Activated CD4-positive, alpha-beta T cell treated with anti-CD3 and anti-CD28 coated beads, Interleukin-2, Interleukin-6, amounts not matched to agents 100 ng/mL and 50 ng/mL, durations not matched to agents 16 hours and 8 hours (primary cell): ENCODE measurements around the gene LAIR1.
"Not testable (repeated sequence)": the region's sequence is repeated elsewhere in the genome, so short reads cannot be mapped to it uniquely, and the experiment has no call there.

Experiments
- DNase-seq: peaks from one replicate; pipeline ENCODE4 v3.0.0-alpha.2; 2020

The LAIR1 gene

DNA sequence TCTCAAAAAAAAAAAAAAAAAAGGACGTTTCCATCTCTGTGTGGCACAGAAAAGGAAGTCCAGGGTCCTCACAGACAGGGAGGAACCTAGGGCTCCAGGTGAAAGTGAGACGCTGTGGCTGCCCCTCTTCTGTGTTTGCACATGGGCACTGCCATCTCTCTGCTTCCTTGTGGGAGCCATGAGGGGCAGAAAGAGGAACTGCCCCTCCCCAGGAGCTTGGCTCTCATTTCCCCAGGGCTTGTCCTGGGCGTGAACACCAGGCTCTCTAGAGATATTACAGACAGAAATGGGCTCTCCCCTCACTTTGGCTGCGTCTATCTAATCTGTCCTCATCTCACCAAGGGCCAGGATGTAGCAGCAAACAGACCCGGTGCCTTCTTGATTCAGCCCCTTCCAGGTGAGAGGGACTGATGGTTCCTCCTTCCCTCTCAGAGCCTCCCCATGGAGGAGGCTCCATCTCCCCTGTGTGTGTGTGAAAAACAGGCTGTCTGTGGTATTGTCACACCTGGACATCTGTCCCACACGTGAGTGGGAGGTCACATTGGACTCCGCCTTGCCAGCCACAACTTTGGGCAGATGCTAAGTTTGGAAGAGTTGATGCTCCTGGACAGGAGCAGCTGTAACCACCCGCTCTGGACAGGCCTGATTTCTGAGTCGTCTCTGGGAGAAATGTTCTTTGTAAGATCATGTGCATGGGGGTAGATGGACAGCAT, 24.9 kb downstream of the LAIR1 start:
- no peak for DNase-seq

DNA sequence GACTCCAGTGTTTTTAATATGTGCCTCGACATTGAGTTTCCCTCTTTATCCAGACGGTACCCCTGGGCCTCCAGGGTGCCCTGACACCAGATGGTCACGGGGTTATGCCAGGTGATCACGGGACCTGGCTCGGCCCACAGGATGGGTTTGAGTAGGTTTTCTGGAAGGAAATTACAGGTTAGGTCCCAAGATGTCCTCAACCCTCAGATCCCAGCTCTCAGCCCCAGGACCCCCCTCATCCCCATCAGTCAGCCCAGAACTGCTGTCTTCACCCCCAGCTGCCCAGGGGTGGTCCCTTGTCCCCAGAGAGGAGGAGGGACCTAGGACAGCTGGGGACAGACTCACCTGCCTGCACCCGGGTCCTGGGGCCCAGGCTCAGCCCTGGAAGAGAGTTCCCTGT, 26.2 kb downstream of the LAIR1 start:
- no peak for DNase-seq

DNA sequence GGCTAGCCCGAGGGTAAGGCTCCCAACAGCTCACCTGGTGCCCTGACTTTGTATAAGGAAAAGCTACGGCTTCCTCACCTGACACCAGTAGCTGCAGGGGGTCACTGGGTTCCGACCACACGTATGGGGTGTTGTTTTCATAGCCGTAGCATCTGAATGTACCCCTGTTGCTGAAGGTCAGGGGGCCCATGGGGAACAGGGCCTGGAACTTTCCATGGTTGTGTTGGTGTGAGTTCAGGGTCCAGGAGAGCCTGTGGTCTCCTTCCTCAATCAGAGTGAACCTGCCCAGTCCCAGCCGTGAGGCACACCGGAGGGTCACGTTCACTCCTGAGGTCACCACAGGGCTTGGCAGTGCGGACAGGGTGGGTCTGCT, 26.9 kb downstream of the LAIR1 start:
- DNase-seq, result no peak

DNA sequence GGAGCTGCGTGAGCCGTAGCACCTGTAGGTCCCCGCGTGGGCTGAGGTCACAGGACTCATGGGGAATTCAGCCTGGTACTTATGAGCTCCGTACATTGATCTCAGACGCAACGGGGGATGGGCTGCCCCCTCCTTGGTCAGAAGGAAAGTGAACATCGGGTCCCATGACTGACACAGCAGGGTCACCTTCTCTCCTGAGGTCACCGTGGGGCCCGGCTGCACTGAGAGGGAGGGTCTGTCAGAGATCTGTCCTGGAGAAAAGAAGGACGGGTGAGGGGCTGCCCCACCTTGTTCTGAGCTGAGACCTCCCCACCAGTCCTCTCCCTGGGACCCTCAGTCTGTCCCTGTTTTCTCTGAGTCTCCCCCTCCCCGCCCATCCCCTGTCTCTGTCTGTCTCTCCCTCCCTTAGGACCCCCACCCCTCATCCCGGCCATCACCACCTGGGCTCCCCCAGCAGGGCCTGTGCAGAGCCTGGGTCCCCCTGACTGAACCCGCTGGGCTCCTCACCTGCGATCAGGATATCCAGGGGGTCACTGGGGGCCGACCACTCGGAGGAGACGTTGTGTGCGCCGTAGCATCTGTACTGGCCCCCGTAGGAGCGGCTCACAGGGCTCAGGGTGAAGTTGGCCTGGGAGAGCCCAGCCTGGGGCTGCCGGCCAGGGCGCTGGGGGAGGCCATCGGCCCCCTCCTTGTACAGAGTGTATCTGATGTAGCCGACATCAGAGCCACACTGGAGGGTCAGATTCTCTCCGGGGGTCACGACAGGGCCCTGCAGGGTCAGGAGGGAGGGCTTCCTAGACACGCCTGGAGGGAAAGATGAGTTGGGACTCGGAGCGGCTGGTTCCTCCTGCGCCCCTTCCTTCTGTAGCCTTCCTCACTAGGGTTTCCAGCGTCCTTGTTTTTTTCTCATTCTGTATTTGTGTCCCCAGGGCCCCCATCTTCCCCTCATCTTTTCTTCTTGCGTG, 27.6 kb downstream of the LAIR1 start:
- no peak for DNase-seq

DNA sequence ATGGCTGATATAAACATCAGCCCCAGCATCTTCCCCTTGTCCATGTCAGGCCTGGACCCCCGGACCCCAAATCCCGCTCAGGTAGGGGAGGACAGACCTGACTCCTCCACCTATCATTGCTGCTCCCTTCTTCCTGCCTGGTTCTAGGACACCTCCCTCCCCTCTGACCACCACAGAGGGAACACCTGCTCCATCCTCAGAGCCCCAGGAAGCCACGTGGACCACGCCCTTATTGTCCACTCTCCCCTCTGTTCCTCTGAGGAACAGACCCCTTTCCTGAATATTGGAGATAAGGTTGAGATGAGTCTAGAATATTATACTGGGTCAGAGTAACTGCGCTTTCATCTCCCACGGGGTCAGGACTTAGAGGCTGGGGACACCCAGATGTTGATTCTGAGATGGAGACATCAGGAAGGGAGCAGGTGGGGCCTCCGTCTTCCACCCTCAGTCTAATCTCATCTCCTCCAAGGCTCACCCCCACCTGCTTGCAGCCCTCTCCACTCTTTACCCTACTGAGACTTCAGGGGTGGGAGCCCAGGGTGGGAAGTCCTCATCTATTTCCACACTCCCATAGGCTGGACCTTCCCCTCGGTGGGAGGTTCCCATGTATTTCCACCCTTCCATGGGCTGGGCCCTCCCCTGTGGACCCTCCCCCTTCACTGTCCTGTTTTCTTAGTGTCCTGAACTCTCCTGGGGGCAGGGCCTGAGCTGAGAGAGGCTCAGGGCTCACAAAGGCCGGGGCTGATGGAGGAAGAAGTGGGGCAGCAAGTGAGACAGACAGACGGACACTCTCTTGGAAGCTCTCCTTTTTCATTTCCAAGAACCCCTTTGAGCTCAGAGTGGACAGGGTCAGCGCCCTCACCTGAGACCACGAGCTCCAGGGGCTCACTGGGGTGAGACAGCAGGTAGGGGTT, 28.5 kb downstream of the LAIR1 start:
- DNase-seq, result no peak

DNA sequence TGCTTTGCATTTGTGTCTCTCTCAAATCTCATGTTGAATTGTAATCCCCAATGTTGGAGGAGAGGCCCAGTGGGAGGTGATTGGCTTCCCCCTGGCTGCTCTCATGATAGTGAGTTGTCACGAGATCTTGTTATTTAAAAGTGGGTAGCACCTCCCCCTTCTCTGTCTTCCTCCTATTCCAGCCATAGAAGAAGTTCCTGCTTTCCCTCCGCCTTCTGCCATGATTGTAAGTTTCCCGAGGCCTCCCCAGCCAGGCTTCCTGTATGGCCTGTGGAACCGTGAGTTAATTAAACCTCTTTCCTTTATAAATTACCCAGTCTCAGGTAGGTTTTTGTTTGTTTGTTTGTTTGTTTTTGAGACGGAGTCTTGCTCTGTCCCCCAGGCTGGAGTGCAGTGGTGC, 29.6 kb downstream of the LAIR1 start:
- DNase-seq, result no peak

DNA sequence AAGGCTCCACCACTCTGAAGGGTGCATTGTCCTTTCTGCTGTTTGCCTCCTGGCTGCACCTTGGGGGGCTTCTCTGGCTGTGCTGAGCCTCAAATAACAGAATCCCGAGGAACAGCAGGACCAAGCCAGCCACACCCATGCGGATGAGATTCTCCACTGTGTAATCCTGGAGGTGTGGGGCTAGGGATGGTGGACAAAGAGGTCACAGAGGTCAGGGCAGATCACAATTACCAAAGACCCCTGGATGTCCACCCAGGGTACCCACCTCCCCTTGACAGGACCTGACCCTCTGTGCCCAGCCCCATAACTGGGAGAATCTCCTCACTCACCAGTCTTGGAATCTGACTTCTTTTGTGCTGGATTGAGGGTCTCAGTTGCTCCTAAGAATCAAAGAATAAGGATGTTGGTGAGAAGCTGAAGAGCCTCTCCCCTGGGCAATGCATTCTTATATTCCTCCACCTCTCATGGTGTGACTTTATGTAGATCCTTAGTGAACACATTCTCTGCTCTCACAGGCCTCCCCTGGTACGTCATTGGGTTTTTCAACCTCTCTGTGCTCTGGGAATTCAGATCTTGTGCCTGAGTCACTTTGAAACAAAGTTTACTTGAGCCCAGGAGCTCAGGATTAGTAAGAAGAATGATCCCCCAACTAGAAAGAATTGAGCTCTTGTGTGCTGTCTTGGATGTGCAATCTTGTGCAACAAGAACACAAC, 31.0 kb downstream of the LAIR1 start:
- no peak for DNase-seq

DNA sequence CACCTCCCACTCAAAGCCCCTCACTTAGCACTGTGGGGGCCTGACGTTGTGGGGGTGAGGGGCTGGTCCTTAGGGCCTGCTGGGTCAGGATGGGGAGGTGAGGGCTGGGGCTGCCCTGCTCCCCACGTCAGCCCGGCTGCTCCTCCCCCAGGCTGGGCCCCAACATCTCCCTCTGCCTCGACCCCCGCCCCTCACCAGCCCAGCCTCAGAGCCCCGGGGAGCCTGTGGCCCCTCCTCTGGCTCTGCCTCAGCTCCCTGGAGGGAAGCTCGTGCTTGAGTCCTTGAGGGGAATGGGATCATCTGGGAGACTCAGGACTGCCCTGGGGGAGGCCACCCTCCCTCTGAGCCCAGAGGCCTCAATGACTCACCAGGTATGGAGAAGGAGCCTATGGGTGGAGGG, 32.6 kb downstream of the LAIR1 start:
- DNase-seq, result no peak

DNA sequence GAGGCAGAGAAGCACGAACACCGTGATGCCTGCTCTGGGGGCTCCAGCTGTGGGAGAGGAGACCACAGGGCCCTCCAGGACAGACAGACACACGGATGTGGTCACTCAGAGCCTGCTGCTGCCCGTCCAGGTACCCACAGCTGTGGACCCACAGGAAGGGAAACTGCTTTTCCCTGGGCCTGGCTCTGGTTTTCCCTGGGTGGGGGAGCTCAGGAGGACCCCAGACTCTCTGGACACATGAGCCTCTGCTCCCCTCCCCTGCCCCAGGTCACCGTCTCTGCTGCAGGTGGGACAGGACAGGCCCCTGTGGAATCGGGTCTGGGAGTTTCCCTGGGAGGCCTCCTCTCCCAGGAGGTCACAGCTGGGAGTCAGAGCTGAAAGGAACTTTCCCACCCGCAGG, 33.1 kb downstream of the LAIR1 start:
- DNase-seq, result no peak

DNA sequence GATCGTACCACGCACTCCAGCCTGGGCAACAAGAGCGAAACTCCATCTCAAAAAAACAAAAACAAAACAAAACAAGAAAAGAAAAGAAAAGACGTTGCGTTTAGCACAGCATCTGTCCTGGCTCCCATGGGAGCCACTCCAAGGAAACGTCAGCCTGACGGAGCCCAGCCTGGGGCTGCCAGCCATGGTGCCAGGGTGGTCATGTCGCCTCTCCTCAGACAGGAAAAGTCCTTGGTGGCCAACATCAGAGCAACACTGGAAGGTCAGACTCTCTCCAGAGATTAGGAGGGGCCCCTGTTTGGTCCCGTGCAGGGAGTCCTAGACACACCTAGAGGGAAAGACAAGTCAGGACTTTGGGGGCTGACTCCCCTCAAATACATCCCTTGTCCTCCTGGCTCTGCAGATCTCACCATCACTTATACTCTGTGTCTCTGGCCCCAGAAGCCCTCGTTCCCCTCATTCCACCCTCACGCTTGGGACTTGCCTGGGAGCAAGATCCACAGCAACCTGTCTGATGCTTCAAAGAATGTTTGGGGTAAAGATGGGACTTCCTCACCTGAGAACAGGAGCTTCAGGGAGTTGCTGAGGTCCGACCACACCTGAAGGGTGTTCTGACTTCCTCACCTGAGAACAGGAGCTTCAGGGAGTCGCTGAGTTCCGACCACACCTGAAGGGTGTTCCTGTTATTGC, 35.1 kb downstream of the LAIR1 start:
- no peak for DNase-seq

DNA sequence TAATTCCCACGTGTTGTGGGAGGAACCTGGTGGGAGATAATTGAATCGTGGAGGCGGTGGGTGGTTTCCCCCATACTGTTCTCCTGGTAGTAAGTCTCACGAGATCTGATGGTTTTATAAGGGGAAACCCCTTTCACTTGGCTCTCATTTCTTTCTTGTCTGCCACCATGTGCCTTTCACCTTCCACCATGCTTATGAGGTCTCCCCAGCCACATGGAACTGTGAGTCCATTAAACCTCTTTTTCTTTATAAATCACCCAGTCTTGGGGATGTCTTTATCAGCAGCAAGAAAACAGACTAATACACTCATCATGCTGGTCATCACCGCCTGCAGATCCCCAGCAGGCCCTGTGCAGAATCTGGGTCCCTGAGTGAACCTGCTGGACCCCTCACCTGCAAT, 36.0 kb downstream of the LAIR1 start:
- DNase-seq, result not testable (repeated sequence)

DNA sequence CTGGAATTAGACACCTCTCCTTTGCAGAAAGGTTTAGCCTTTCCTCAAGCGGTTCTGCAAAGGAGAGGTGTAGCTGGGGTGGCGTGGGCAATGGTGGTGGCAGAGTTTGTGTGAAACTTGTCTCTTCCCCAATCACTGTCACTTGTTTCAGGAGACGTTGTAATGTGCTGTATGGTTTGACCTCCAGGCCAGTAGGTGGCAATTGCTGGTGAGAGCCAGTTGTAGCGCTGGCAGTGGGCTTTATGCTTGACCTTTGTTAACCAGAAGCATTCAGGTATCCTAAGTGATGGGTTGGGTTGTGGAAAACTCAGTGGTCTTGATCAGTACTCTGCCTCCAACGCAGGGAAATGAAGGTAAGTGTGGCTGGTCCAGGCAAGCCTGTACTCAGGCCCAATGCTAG, 39.1 kb downstream of the LAIR1 start:
- no peak for DNase-seq

DNA sequence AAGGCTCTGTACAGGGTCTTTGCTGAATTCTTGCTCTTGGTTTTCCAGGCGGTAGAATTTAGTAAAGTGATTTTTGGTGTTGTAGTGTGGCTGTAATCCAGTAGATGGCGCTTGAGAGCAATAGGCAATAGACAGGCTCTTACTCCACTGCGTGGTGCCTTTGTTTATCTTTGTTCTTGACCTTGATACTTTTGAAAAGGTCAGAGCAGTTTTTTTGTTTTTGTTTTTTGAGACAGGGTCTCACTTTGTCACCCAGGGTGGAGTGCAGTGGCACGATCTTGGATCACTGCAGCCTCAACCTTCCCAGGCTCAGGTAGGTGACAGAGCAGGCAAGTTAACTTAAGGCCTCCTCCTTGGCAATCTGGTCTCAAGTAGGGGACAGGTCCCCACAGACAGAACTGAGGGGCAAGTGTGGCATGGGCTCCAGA, 39.5 kb downstream of the LAIR1 start:
- DNase-seq, result peak; percentile 65

DNA sequence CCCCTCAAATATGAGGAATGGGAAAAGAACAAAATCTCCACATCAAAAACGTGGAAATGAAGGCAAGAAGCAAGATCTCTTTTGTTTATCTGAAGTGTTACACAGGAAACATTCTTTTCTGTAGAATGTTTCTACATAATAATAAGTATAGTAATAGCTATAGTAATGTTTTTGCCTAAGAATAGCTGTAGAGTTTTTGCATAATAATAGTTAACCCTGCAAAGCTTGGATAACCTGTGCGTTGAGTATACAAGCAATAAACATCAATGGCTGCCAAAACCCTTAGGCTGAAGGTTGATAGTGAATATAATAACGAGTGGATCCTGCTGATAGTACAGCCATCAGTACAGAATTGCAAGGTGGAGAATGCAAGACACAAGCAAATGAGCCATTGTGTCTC, 40.7 kb downstream of the LAIR1 start:
- DNase-seq, result no peak

DNA sequence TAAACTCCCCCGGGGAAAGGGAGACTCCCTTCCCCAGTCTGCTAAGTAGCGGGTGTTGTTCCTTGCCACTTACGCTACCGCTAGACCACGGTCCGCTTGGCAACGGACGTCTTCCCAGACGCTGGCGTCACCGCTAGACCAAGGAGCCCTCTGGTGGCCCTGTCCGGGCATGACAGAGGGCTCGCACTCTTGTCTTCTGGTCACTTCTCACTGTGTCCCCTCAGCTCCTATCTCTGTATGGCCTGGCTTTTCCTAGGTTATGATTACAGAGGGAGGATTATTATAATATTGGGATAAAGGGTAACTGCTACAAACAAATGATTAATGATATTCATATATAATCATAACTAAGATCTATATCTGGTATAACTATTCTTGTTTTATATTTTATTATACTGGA, 41.8 kb downstream of the LAIR1 start:
- not testable (repeated sequence) for DNase-seq

DNA sequence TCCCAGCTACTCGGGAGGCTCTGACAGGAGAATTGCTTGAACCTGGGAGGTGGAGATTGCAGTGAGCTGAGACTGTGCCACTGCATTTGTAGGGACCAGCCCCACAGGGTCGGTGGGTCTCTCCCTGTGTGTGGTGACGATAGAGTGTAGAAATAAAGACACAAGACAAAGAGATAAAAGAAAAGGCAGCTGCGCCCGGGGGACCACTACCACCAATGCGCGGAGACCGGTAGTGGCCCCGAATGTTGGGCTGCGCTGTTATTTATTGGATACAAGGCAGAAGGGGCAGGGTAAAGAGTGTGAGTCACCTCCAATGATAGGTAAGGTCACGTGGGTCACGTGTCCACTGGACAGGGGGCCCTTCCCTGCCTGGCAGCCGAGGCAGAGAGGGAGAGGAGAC, 42.4 kb downstream of the LAIR1 start:
- not testable (repeated sequence) for DNase-seq

DNA sequence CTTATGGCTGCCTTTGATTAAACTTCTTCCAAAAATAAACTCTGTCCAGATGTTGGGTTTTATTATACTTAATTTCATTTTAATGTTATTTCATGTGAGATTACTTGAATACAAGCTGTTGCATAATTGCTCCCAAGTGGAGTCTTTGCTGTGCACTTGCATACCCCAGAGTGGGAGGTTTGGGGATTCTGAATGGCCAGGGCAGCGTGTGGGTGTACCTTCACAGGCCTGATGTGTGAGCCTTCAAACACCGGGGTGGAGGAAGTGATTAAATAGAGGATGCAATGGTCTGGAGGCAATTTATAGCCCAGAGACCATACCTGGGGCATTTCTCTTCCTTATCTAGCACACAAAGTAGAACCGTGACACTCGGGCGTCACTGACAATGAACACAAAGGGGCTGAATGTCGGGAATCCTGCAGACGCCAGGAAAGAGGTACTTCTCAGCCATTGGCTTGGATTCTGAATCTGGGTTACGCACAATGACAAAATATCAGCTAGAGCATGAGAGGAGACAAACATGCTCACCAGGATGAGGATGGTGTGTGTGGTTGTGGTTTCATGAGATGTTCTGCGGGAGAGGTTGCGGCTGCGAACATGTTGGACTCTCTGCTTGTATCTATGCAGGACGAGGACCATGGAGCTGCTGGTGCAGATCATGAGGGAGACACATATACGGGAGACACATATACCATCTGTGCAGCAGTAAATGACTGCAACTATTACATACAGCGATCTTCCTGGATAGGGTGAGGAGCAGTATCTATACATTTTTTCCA, 44.6 kb downstream of the LAIR1 start:
- no peak for DNase-seq

DNA sequence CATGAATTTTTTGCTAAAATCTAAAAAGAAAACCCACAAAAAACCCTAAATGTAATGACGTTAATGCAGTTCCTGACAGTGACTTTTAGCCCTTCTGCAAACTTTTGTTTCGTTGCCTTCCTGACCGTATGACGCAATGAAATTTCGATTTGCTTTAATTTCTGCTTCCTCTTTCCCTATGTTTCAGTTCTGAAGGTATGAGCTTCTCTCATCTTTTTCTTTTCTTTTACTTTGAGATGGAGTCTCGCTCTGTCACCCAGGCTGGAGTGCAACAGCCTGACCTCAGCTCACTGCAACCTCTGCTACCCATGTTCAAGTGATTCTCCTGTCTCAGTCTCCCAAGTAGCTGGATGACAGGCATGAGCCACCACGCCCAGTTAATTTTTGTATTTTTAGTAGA, 45.7 kb downstream of the LAIR1 start:
- DNase-seq, result no peak

DNA sequence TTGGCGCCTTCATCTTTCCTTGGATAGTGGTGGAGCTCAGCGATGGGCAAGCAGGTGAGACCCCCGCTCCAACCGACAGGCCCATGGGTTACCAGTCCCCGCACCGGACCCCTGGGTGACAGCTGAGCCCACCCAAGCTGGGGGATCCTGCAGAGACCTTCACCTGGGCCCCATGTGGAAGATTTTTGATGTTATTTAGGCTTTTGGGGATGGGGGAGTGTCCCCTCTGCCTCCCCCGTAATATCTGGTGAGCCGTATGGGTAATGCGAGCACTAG, 46.8 kb downstream of the LAIR1 start:
- no peak for DNase-seq

DNA sequence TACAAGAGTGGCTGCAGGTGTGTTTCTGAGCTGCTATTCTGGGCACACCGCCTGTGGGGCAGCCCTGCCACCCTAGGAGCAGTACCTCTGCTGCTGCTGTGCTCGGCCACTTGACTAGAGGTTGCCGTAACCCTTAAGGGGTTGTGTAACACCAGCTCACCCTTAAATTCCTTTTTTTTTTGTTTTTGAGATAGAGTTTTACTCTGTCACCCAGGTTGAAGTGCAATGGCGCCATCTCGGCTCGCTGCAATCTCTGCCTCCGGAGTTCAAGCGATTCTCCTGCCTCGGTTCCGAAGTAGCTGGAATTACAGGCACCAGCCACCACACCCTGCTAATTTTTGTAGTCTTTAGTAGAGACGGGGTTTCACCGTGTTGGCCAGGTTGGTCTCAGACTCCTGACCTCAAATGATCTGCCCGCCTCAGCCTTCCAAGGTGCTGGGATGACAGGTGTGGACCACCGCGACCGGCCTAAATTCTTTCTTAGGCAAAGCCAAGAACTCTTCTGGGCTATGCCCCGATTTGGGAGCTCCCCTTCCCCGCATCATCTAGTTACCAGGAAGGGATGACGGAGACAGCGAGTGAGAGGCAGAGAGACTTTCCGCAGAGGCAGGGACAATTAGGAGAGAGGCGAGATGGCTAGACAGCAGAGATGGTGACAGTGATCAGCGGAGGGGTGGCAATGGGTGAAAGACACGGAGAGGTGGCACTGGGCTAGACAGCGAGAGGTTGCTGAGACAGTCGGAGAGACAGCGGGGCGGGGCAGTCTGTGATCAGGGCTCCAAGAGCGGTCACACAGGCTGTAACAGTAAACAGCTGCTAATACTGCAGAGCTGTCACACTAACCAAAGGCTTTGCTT, 47.4 kb downstream of the LAIR1 start:
- no peak for DNase-seq
